D721Med (cell line): ENCODE results near the gene VSNL1.

Experiments used
- DNase-seq: peaks from one replicate; pipeline ENCODE4 v3.0.0; 2011; ENCODE audit warnings: low spot score; ENCODE audit not compliant: insufficient read length
- FAIRE-seq: peaks from 2 replicates; lab custom pipeline; 2011; peaks lifted over from hg19 to GRCh38; lab: Jason Lieb, UNC
- CTCF ChIP-seq: IDR thresholded peaks from 2 replicates; pipeline ENCODE4 v1.5.1; 2012; ENCODE audit warnings: mild to moderate bottlenecking, control low read depth; ENCODE audit not compliant: insufficient read depth; ENCODE audit errors: missing control alignments

Gene VSNL1

DNA sequence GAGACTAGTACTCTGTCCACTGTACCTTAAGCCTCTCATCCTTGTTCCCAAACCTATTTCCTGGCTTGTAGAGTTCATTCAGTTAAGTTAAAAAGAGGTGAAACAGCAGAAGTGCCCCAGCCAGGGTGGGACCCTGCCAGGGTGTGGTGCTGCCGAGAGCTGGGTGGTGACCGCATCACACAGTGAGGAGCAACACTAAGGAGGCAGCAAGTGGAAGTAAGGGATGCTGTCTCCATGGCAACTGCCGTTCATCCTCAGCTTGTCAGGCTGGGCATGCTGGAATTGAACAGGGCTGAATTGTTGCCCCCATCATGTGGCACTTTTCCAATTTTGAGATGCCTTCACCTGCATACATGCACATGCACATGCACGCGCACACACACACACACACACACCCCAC, 77.0 kb downstream of the VSNL1 start:
- TF ChIP-seq CTCF: no peak
- DNase-seq (no peak), FAIRE-seq (no peak)

GRCh38 chr2:17617955-17618354, 77.5 kb downstream of the VSNL1 start:
- FAIRE-seq (no peak), DNase-seq (no peak)
- no peak for TF ChIP-seq CTCF

GRCh38 chr2:17620280-17620679, 79.8 kb downstream of the VSNL1 start:
- FAIRE-seq (no peak), DNase-seq (no peak)
- TF ChIP-seq CTCF: no peak

DNA sequence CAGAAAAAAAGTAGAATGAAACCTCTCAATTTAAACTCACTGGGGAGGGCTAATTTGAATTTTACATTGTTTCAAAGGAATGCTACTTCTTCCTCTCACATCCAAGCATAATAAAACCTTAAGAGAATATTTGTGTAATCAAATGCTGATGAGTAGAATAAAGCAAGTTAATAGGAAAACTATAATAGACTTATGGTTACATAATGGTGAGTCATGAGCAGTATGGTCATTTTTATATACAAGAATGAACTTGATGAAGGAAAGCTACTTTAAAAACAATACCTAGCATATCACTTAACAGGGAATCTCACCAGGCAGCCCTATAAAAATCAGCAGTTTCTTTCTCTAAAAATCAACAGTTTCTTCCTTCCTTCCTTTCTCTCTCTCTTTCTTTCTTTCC, 80.3 kb downstream of the VSNL1 start:
- DNase-seq (no peak), FAIRE-seq (no peak)
- no peak for TF ChIP-seq CTCF

DNA sequence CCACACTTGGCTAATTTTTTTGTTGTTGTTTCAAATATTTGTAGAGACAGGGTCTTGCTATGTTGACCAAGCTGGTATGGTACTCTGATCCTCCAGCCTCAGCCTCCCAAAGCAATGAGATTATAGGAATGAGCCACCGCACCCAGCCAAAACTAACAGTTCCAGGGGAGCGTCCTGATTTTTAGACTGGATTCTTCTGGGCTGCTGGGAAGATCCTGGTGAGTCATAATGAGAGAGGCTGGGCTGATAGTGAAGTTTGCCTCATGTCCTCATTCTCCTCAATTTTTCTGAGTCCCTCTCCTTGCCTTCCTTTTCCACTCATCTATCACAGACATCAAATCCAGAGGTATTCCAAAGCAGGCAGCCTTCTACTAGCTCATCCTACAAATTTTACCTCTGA, 81.3 kb downstream of the VSNL1 start:
- FAIRE-seq (no peak), DNase-seq (no peak)
- no peak for TF ChIP-seq CTCF

DNA sequence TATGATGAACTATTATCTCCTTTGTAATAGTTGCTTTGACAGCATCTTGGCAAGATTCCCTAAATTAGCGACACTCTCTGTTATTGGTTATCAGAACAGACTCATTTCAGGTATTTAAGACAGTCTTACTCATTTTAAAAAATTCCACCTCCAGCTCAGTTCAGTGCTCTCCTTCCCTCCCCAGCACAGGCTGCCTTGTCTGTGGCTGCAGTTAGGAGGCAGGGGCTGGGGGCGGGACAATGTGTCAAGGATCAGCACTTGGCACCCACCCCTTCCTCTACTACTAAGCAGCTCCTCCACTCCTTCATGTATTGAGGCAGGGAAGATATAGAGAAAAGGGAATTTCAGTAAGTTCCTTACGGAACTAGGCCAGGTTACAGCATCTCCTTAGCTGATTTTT, 85.0 kb downstream of the VSNL1 start:
- no peak for FAIRE-seq
- no peak for TF ChIP-seq CTCF
- DNase-seq: no peak

GRCh38 chr2:17626986-17627385, 86.5 kb downstream of the VSNL1 start:
- FAIRE-seq: no peak
- no peak for TF ChIP-seq CTCF
- DNase-seq: no peak
